H1 (cell line): ENCODE data around the gene TUBA8. TPM values are rescaled to one million over a fixed set of nuclear protein-coding genes. Genes with fewer than 3 reads are reported as not detected.
A peak's percentile ranks its signal among the peaks of the same experiment; 100 is the strongest.

Experiments used
- BACH1 ChIP-seq: IDR thresholded peaks from 2 replicates; pipeline ENCODE4 v1.6.1; 2012; ENCODE audit warnings: low read length, improper control_type of control experiment
- BCL11A ChIP-seq, 2 experiments: IDR thresholded peaks; one replicate each; pipeline ENCODE4 v1.6.1; 2011; ENCODE audit warnings: low read depth in 2 of 2, low read length in 2 of 2, mild to moderate bottlenecking in 2 of 2
- BRCA1 ChIP-seq: IDR thresholded peaks from 2 replicates; pipeline ENCODE4 v1.6.1; 2012; ENCODE audit warnings: low read depth, low read length, improper control_type of control experiment
- CREB1 ChIP-seq: IDR thresholded peaks from 2 replicates; pipeline ENCODE4 v1.6.1; 2012; ENCODE audit warnings: inconsistent platforms
- FOSL1 ChIP-seq: IDR thresholded peaks from 2 replicates; pipeline ENCODE4 v1.6.1; 2011; ENCODE audit warnings: mild to moderate bottlenecking, low read depth, low read length, moderate library complexity; ENCODE audit not compliant: insufficient read depth
- GABPA ChIP-seq: IDR thresholded peaks from 2 replicates; pipeline ENCODE4 v1.6.1; 2011; ENCODE audit warnings: mild to moderate bottlenecking, low read length, moderate library complexity, borderline replicate concordance; ENCODE audit not compliant: insufficient read depth
- KDM4A ChIP-seq: IDR thresholded peaks from one replicate; pipeline ENCODE4 v1.7.1; 2012; ENCODE audit warnings: low read depth, mild to moderate bottlenecking, moderate library complexity, low read length, inconsistent platforms; ENCODE audit not compliant: severe bottlenecking
- MAFK ChIP-seq: IDR thresholded peaks from 2 replicates; pipeline ENCODE4 v1.6.1; 2012; ENCODE audit warnings: low read depth, mild to moderate bottlenecking, improper control_type of control experiment, low read length
- PHF8 ChIP-seq: fragments of 200-600 bp; sonication (generic); conservative IDR thresholded peaks from 2 replicates; pipeline ENCODE4 v1.7.1; 2012; ENCODE audit warnings: low read depth, mild to moderate bottlenecking, inconsistent platforms, low read length, moderate library complexity
- POLR2A ChIP-seq, 2 experiments: IDR thresholded peaks; 1 replicate in 1 of 2; 2 replicates in 1 of 2; pipeline ENCODE4 v1.6.1; 2011; ENCODE audit warnings: low read depth in 2 of 2, low read length in 2 of 2, mild to moderate bottlenecking in 2 of 2; ENCODE audit errors: control extremely low read depth in 1 of 2
- SIN3A ChIP-seq, 2 experiments: IDR thresholded peaks in 1 of 2; conservative IDR thresholded peaks in 1 of 2; 2 replicates each; pipeline ENCODE4 v1.6.1; 2011 to 2012; ENCODE audit warnings: low read length in 2 of 2, improper control_type of control experiment in 1 of 2, low read depth in 1 of 2, mild to moderate bottlenecking in 1 of 2
- YY1 ChIP-seq: IDR thresholded peaks from 2 replicates; pipeline ENCODE4 v1.6.1; 2011; ENCODE audit warnings: low read depth, mild to moderate bottlenecking, low read length
- polyA plus RNA-seq, 7 experiments: library from polyadenylated mRNA; depleted of rRNA in 3 of 7; stranded (reverse) in 5 of 7; unstranded in 2 of 7; fragments of >200 nt in 5 of 7; fragments of 200-250 nt in 2 of 7; gene quantifications; 1 replicate in 5 of 7; 2 replicates in 1 of 7; 4 replicates in 1 of 7; pipeline versions ENCODE4 v1.2.1 to v1.2.3, GENCODE V29; 2011 to 2013; ENCODE audit warnings: missing spikeins in 2 of 7, mixed read lengths in 2 of 7
- total RNA-seq: library from RNA; stranded (reverse); fragmentation: NEBNext Ultra II Directional; extraction: Animal tissue kit (Norgen Biotek cat#: 25700); gene quantifications from 2 replicates; pipeline ENCODE4 v1.2.1, GENCODE V29; 2021

TUBA8 gene
- total and polyA plus RNA-seq, 2 of the 8 experiments (the other 6 are each of a cell fraction or from before 2014, with no cell fraction given): 1.0 to 4.0 TPM

DNA sequence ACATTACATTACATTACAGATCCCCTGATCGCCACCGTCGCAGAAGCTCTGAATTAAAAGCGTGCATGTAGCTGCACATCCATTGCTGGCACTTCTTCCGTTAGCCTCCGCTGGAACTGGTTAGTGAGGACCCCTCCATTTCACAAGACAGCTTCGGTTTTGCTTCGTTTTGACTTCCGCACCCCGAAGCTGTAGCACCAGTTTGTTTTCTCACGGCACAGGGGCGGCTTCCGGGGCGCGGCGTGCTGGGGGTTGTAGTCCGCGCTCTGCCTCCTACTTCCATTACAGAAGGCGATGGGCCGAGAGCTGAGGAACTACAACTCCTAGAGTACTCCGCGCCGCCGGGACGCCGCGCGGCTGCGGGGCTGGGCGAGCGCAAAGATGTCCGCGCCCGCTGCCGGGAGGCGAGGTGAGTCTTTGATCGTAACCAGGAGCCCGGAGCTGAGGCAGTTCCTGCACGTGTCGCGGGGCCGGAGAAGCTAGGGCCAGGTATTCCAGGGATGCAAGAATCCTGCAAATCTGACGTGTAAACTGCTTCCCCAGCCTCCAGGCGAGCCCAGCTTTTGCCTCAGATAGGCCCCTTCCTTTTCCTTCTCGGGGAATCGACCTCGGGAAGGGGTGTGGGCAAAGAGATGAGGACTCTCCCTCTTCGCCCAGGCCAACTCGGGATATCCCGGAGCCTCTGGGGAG is 32.8 kb upstream of the TUBA8 start, which contains the start of gene PEX26 (continued):
- no peak for TF ChIP-seq FOSL1
- peak; percentile 94 for TF ChIP-seq YY1
- TF ChIP-seq BCL11A (IDR thresholded peaks at IDR 0.05; ENCODE audit: low read depth in 2 of 2, low read length in 2 of 2): no peak
- peak; percentile 64; the same call in 1 of the 2 replicates for TF ChIP-seq PHF8
- TF ChIP-seq CREB1: peak; percentile 43
- TF ChIP-seq BACH1: no peak
- TF ChIP-seq POLR2A (IDR thresholded peaks at IDR 0.05; ENCODE audit: control extremely low read depth in 1 of 2, low read depth in 2 of 2, low read length in 2 of 2): peak in 1 of 2 experiments; percentile 79; a peak in 2 of 3 replicates
- TF ChIP-seq BRCA1: no peak
- peak; percentile 84; the same call in 1 of the 2 replicates for TF ChIP-seq GABPA
- peak; percentile 61 for TF ChIP-seq KDM4A
- TF ChIP-seq SIN3A (conservative IDR thresholded peaks at IDR 0.05 in 1 of 2, IDR thresholded peaks at IDR 0.05 in 1 of 2; ENCODE audit: low read depth in 1 of 2, low read length in 2 of 2): peak in 1 of 2 experiments; percentile 71; a peak in 3 of 4 replicates
- no peak for TF ChIP-seq MAFK
